ENCODE data around the gene TBR1. TPM values are rescaled to one million over a fixed set of nuclear protein-coding genes. Genes with fewer than 3 reads are reported as not detected.
A peak's percentile ranks its signal among the peaks of the same experiment; 100 is the strongest.

Gene TBR1
- total and polyA plus RNA-seq, 2 experiments from 2014 or later, result not detected

DNA sequence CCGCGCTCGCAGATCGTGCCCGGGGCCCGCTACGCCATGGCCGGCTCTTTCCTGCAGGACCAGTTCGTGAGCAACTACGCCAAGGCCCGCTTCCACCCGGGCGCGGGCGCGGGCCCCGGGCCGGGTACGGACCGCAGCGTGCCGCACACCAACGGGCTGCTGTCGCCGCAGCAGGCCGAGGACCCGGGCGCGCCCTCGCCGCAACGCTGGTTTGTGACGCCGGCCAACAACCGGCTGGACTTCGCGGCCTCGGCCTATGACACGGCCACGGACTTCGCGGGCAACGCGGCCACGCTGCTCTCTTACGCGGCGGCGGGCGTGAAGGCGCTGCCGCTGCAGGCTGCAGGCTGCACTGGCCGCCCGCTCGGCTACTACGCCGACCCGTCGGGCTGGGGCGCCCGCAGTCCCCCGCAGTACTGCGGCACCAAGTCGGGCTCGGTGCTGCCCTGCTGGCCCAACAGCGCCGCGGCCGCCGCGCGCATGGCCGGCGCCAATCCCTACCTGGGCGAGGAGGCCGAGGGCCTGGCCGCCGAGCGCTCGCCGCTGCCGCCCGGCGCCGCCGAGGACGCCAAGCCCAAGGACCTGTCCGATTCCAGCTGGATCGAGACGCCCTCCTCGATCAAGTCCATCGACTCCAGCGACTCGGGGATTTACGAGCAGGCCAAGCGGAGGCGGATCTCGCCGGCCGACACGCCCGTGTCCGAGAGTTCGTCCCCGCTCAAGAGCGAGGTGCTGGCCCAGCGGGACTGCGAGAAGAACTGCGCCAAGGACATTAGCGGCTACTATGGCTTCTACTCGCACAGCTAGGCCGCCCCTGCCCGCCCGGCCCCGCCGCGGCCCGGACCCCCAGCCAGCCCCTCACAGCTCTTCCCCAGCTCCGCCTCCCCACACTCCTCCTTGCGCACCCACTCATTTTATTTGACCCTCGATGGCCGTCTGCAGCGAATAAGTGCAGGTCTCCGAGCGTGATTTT, 7.6 kb downstream of the TBR1 start:
- Histone ChIP-seq H3K27me3 (ENCODE audit: insufficient read depth) (peaks cover 100% of the 10 kb centered on the region), H3K36me3 (ENCODE audit: insufficient read depth) (no peaks in the 10 kb centered on the region), H3K4me3 (peak overlapping the region; percentile 58), H3K79me2 (replicated peaks; ENCODE audit: insufficient read depth) (no peaks in the 10 kb centered on the region), H2AFZ (peak overlapping the region; percentile 93), H4K20me1 (replicated peaks; ENCODE audit: insufficient read depth) (peaks cover 43% of the 10 kb centered on the region), H3K4me1 (ENCODE audit: insufficient read depth) (peaks cover 38% of the 10 kb centered on the region), H3K27ac (ENCODE audit: low read depth) (no peak overlapping the region), H3F3A (replicated peaks; ENCODE audit: low read depth) (peaks cover 38% of the 10 kb centered on the region), H3K4me2 (peak overlapping the region; percentile 73), H3K9me2 (ENCODE audit: insufficient read depth) (no peaks in the 10 kb centered on the region)
- Mint-ChIP-seq H3K4me1 (peaks cover 41% of the 10 kb centered on the region), H3K9me3 (peaks cover 8% of the 10 kb centered on the region), H3K36me3 (ENCODE audit: low read depth) (no peaks in the 10 kb centered on the region; the same call in 2 of the 3 replicates), H3K4me3 (peak overlapping the region; percentile 74), H3K27me3 (ENCODE audit: insufficient read depth, low read depth, poor library complexity) (peaks cover 96% of the 10 kb centered on the region), H3K27ac (no peak overlapping the region)
- ATAC-seq (peak; percentile 61), DNase-seq (ENCODE audit: low spot score) (peak; percentile 69)
- TF ChIP-seq, protein P1, sequence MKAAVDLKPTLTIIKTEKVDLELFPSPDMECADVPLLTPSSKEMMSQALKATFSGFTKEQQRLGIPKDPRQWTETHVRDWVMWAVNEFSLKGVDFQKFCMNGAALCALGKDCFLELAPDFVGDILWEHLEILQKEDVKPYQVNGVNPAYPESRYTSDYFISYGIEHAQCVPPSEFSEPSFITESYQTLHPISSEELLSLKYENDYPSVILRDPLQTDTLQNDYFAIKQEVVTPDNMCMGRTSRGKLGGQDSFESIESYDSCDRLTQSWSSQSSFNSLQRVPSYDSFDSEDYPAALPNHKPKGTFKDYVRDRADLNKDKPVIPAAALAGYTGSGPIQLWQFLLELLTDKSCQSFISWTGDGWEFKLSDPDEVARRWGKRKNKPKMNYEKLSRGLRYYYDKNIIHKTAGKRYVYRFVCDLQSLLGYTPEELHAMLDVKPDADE (IDR thresholded peaks at IDR 0.05), result no peak
- TF ChIP-seq, protein P2, sequence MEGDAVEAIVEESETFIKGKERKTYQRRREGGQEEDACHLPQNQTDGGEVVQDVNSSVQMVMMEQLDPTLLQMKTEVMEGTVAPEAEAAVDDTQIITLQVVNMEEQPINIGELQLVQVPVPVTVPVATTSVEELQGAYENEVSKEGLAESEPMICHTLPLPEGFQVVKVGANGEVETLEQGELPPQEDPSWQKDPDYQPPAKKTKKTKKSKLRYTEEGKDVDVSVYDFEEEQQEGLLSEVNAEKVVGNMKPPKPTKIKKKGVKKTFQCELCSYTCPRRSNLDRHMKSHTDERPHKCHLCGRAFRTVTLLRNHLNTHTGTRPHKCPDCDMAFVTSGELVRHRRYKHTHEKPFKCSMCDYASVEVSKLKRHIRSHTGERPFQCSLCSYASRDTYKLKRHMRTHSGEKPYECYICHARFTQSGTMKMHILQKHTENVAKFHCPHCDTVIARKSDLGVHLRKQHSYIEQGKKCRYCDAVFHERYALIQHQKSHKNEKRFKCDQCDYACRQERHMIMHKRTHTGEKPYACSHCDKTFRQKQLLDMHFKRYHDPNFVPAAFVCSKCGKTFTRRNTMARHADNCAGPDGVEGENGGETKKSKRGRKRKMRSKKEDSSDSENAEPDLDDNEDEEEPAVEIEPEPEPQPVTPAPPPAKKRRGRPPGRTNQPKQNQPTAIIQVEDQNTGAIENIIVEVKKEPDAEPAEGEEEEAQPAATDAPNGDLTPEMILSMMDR (conservative IDR thresholded peaks at IDR 0.05; ENCODE audit: low read depth in 2 of 2), result 0 out of 4 replicates have a peak, but pooled peaks of 1 of the 2 experiments have one; percentile 9
- no peak for TF ChIP-seq POLR2AphosphoS5 (IDR thresholded peaks at IDR 0.05; ENCODE audit: low read depth)
- no peak for TF ChIP-seq CREB1 (CRISPR knock-in tag; IDR thresholded peaks at IDR 0.05; ENCODE audit: low read depth)
- no peak for TF ChIP-seq NANOG (IDR thresholded peaks at IDR 0.05; ENCODE audit: borderline replicate concordance)
- no peak for TF ChIP-seq ZNF114 (CRISPR knock-in tag; IDR thresholded peaks at IDR 0.05)
- TF ChIP-seq EZH2phosphoT487 (IDR thresholded peaks at IDR 0.05; ENCODE audit: unreplicated experiment), result peak; percentile 93
- TF ChIP-seq, protein P3, sequence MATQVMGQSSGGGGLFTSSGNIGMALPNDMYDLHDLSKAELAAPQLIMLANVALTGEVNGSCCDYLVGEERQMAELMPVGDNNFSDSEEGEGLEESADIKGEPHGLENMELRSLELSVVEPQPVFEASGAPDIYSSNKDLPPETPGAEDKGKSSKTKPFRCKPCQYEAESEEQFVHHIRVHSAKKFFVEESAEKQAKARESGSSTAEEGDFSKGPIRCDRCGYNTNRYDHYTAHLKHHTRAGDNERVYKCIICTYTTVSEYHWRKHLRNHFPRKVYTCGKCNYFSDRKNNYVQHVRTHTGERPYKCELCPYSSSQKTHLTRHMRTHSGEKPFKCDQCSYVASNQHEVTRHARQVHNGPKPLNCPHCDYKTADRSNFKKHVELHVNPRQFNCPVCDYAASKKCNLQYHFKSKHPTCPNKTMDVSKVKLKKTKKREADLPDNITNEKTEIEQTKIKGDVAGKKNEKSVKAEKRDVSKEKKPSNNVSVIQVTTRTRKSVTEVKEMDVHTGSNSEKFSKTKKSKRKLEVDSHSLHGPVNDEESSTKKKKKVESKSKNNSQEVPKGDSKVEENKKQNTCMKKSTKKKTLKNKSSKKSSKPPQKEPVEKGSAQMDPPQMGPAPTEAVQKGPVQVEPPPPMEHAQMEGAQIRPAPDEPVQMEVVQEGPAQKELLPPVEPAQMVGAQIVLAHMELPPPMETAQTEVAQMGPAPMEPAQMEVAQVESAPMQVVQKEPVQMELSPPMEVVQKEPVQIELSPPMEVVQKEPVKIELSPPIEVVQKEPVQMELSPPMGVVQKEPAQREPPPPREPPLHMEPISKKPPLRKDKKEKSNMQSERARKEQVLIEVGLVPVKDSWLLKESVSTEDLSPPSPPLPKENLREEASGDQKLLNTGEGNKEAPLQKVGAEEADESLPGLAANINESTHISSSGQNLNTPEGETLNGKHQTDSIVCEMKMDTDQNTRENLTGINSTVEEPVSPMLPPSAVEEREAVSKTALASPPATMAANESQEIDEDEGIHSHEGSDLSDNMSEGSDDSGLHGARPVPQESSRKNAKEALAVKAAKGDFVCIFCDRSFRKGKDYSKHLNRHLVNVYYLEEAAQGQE (IDR thresholded peaks at IDR 0.05; ENCODE audit: unreplicated experiment), result no peak
- TF ChIP-seq EZH2 (IDR thresholded peaks at IDR 0.05; ENCODE audit: low read depth, unreplicated experiment), result peak; percentile 84

All from GM23338 (cell line).